ENCODE data around the gene TMEM256. TPM values are rescaled to one million over a fixed set of nuclear protein-coding genes. Genes with fewer than 3 reads are reported as not detected.

The TMEM256 gene
- total and polyA plus RNA-seq, 2 donors (not counting 3 experiments of a cell fraction or from before 2014, with no cell fraction given): 67.4 to 148 TPM

DNA sequence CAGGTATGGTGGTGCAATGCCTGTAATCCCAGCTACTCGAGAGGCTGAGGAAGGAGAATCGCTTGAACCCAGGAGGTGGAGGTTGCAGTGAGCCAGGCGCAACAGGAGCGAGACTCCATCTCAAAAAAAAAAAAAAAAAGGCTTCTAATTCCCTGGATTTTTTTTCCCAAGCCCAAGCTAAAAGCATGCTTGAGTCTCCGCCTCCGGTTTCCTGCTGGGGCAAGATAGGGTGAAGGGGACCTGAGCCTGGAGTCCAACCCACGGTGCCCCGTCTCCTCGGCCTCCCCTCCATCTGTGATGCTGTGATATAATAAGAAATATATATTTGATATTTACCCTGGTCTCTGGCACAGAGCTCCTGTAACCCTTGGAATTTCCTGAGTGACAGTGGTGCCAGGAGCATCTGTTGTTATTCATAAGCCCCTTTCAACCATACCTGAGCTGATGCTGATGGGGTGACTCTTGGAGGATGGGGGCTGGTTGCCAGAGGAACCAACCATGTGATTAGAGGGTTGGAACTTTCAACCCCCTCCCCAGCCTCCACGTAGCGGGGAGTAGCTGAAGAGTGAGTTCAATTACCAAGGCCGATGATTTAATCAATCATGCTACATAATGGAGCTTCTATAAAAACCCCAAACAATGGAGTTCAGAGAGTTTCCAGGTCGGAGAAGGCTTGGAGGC lies 35.8 kb downstream of the TMEM256 start:
- DNase-seq (ENCODE audit: low read depth, low spot score) (no peak), FAIRE-seq (no peak)
- no TSS peak for BruUV-seq (replicated peaks)
- Histone ChIP-seq H3K36me3 (ENCODE audit: control insufficient read depth in 2 of 2, extremely low read depth in 1 of 2, insufficient read depth in 2 of 2, low read length in 2 of 2) (no peaks in the 10 kb centered on the region), H3K9ac (replicated peaks; ENCODE audit: extremely low read depth, insufficient read depth, low read length) (no peak overlapping the region), H4K20me1 (replicated peaks; ENCODE audit: control insufficient read depth, extremely low read depth, insufficient read depth, low read length) (no peaks in the 10 kb centered on the region), H3K27ac (ENCODE audit: insufficient read depth, low read depth, low read length) (no peak overlapping the region), H3K9me3 (replicated peaks; ENCODE audit: control insufficient read depth, insufficient read depth, low read length) (no peaks in the 10 kb centered on the region), H2AFZ (ENCODE audit: low read depth, low read length) (no peak overlapping the region), H3K4me2 (ENCODE audit: insufficient read depth, low read length) (no peak overlapping the region), H3K79me2 (ENCODE audit: control insufficient read depth, insufficient read depth, low read length) (no peaks in the 10 kb centered on the region), H3K4me1 (ENCODE audit: control insufficient read depth, extremely low read depth, insufficient read depth, low read length) (no peaks in the 10 kb centered on the region), H3K9me1 (replicated peaks; ENCODE audit: control insufficient read depth, extremely low read depth, insufficient read depth, low read length) (no peaks in the 10 kb centered on the region), H3K4me3 (replicated peaks in 1 of 3; ENCODE audit: insufficient read depth in 1 of 3, low read depth in 1 of 3, low read length in 3 of 3) (no peak overlapping the region), H3K27me3 (ENCODE audit: control insufficient read depth in 2 of 2, insufficient read depth in 2 of 2, low read length in 2 of 2) (peaks cover 2 to 3% of the 10 kb centered on the region in 2 experiments)
- dilution Hi-C loops (cut with MboI; ENCODE audit: extremely low pct_ligation_motif_present, low sequenced_read_pairs): no loop called here
- POLR2A ChIA-PET: interaction anchor here (0.6 kb wide), 1 partner anchor 10 kb away, joined by 4 read pairs; no protein-coding TSS in a partner anchor
- intact Hi-C loops (cut with micrococcal nuclease): no loop called here
- CTCF ChIA-PET: interaction anchor here (0.9 to 4.6 kb wide), 3 partner anchors 9 to 26 kb away, joined by 3 to 19 read pairs (median 4); partner anchors contain the start of genes PLSCR3 and TMEM95
- no peak for TF ChIP-seq POLR2AphosphoS5 (IDR thresholded peaks at IDR 0.05; ENCODE audit: insufficient read depth, low read depth, low read length)
- no peak for TF ChIP-seq GATA2 (IDR thresholded peaks at IDR 0.05; ENCODE audit: insufficient read depth, insufficient read length, low read depth, low read length)
- TF ChIP-seq, protein P1, sequence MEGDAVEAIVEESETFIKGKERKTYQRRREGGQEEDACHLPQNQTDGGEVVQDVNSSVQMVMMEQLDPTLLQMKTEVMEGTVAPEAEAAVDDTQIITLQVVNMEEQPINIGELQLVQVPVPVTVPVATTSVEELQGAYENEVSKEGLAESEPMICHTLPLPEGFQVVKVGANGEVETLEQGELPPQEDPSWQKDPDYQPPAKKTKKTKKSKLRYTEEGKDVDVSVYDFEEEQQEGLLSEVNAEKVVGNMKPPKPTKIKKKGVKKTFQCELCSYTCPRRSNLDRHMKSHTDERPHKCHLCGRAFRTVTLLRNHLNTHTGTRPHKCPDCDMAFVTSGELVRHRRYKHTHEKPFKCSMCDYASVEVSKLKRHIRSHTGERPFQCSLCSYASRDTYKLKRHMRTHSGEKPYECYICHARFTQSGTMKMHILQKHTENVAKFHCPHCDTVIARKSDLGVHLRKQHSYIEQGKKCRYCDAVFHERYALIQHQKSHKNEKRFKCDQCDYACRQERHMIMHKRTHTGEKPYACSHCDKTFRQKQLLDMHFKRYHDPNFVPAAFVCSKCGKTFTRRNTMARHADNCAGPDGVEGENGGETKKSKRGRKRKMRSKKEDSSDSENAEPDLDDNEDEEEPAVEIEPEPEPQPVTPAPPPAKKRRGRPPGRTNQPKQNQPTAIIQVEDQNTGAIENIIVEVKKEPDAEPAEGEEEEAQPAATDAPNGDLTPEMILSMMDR (IDR thresholded peaks at IDR 0.05; ENCODE audit: extremely low read depth in 1 of 2, insufficient read depth in 1 of 2, low read depth in 1 of 2, low read length in 2 of 2): no peak
- no peak for TF ChIP-seq JUN (IDR thresholded peaks at IDR 0.05; ENCODE audit: borderline replicate concordance, insufficient read depth, insufficient read length, low read depth)
- TF ChIP-seq, protein P2, sequence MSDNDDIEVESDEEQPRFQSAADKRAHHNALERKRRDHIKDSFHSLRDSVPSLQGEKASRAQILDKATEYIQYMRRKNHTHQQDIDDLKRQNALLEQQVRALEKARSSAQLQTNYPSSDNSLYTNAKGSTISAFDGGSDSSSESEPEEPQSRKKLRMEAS (IDR thresholded peaks at IDR 0.05; ENCODE audit: insufficient read depth, insufficient read length): no peak
- TF ChIP-seq FOS (IDR thresholded peaks at IDR 0.05; ENCODE audit: borderline replicate concordance, insufficient read depth, low read length): no peak
- no peak for TF ChIP-seq MYC (IDR thresholded peaks at IDR 0.05; ENCODE audit: low read depth, low read length)
- TF ChIP-seq EZH2 (IDR thresholded peaks at IDR 0.05; ENCODE audit: borderline replicate concordance, low read depth, low read length, severe bottlenecking): no peak
- TF ChIP-seq POLR2A (IDR thresholded peaks at IDR 0.05; ENCODE audit: low read depth, low read length): no peak

Measured in endothelial cell of umbilical vein (primary cell).